Measurements from ENCODE around the gene TSHZ3.

Gene TSHZ3

GRCh38 chr19:31354799-31355664 is 5.8 kb upstream of the TSHZ3 start:
- DNase-seq: peak; percentile 61

- no peak for DNase-seq
Observed at GRCh38 chr19:31354316-31354715, 5.1 kb upstream of the TSHZ3 start.

DNA sequence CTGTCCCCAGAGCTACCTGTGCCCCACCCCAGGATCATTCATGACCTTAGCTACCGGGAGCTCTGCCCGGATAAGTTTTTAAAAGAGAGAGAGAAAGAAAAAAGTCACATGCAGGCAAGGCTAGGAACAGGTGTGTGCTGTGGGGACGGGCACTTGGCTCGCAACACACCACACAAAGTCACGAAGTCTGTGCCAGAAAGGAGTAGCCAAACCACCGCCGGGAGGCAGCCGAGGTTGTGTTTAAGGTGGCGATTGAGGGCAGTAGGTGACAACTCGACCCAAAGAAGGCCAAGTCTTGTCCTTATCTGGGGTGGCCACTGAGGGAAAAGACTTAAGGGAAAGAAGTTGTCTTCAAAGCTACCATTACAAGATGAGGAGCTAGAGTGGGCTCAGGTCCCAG is 4.6 kb upstream of the TSHZ3 start:
- peak; percentile 40 for DNase-seq

DNA sequence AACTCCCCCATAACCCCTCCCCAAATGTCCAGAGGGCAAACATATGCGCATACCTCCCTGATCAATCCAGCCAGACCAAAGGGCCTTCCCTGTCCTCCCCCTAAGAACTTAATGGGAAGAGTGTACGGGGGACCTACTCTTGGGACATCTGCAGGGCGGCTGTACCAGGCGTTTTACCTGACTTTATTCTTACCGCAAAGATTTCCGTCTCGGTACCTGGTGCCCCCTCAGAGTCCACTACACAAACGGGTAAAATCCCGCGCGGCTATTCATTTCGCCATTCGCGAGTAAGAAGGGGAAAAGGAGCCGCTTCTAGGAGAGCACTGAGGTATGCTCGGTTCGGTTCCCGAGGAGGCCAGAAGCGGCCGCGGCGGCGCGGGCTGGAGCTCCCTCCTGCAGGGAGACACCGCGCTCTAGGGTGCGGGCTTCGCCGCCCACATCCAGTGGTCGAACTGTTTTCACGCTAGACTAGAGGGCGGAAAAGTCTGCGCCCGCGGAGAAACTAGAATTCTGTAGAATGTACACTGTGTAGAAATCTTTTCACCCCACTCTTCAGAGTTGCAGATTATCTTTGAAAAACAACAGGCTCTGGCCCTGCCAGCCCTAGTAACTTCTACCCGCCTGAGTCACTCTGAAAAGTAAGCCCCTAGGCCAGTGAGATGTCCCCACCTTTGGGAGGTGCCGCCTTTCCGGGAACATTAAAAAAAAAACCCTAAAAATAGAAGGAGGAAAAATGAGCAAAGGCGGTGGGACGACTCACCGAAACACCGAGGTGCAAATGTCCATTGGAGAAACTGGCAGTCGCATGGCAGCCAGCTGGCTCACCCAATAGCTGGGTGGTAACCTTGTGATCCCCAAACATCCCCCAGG is 3.8 kb upstream of the TSHZ3 start:
- DNase-seq: peak; percentile 54

- no peak for DNase-seq
Observed at GRCh38 chr19:31352296-31352781, 3.1 kb upstream of the TSHZ3 start.

DNA sequence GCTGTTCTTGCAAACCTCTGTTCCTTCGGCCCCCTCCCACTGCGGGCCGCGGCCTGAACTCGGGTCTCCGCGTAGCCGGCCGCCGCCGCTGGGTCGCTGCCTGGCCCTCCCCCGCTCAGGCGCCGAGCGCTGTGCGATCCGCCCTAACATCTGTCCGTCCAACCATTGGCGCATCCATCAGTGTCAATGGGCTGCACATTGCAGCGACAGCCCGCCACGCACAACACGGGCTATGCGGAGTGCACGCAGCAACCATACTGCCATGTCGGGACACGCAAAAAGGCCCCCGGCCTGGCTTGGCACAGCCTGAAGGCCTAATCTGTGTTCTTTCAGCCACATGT is 2.6 kb upstream of the TSHZ3 start:
- no peak for DNase-seq

- DNase-seq: peak; percentile 81
Observed at GRCh38 chr19:31351056-31351854, 2.0 kb upstream of the TSHZ3 start.

DNA sequence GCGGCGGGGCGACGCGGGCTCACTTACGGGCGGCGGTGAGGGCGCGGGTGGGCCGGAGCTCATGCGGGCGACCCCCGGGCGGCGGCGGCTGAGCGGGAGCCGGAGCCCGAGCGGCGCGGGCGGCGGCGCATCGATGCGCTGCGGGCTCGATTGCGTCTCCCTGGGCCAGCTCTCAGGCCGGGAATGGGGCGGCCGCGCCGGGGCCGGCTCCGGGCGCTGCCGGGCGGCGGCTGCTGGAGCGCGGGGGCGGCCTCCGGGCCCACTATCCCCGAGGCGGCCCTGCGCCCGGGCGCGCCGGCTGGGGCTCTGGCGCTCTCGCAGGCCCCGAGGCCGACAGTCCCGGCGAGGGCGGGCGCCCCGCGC is 1.4 kb upstream of the TSHZ3 start:
- peak; percentile 44 for DNase-seq

GRCh38 chr19:31350033-31350692 is 927 bp upstream of the TSHZ3 start:
- peak; percentile 21 for DNase-seq

- peak; percentile 82 for DNase-seq
Observed at GRCh38 chr19:31348481-31349159, 616 bp downstream of the TSHZ3 start.

- peak; percentile 43 for DNase-seq
Observed at GRCh38 chr19:31347828-31348392, 1.3 kb downstream of the TSHZ3 start.

- peak; percentile 21 for DNase-seq
Observed at GRCh38 chr19:31347354-31347753, 1.9 kb downstream of the TSHZ3 start.

DNA sequence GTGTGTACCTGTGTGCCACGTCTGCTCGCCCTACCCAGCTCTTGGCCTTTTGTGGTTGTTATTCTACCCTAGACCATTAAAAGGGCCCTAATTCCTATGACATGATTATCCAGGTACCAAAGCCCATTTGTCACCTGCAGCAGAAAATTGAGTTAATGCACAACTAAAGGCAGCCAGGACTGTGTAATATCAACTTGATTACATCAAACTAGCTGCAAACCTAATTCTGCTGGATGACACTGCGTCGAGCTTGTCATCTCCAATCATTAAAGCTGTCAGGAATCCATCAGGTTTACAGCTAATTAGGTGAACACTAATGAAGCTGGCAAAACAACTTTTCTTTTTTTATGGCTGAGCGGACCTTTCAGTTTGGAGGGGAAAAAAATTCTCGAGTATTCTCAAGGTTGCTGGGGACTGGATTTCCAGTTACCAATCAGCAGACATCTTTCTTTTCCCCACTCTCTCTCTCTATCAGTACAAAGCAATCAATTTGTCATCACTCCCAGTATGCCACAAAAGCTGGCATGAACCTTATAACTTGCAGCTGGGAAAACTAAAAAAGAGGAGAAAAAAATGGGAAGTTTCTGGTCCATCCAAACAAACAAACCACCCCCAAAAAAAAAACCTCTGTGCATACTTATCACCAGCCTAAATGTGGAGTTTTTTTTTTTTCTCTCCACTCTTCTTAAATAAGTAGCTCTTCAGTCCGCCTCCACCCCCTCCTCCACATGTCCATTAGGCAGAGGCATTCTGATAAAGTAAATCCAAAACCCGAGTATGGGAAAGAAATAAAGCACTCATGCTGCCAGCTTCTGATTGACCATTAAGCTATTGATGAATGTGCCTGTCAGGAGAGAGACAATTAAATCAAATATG is 2.8 kb downstream of the TSHZ3 start:
- DNase-seq: peak; percentile 53

DNA sequence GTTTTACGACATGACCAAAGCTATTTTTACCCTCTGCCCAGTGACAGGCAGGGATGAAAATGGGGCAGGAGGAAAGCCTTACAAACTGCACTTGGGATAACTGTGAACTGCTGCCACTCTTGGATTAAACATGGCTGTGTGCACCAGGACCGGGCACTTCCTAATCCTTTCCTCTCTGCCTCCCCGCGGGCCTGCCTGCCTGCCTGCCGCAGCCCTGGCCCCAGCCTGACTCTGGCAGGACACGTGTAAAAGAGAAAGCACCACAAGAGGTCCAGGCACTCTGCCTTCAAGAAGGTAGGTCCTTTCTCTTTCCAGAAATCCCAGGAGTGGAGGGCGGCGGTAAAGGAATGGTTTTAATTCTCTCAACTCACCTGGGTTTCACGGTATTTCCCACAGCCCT is 4.8 kb downstream of the TSHZ3 start:
- DNase-seq: peak; percentile 43

DNA sequence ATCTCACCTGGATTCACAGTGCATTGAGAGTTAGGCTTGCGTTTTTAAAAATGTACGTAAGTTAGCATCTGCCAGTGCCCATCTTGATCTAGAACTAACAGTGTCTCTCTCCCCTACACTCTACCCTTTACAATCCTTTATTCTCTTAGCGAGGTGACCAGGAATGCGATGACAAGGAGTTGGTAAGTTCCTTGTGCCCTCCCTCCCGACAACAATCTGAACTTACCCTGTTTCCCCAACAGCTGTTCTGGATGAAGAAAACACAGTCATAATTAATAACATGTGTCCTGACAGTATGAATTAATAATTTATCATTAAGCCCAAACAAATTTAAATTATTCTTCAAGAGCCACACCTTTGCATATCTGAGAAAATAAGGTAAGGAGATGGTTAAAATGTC is 6.3 kb downstream of the TSHZ3 start:
- DNase-seq: no peak

DNA sequence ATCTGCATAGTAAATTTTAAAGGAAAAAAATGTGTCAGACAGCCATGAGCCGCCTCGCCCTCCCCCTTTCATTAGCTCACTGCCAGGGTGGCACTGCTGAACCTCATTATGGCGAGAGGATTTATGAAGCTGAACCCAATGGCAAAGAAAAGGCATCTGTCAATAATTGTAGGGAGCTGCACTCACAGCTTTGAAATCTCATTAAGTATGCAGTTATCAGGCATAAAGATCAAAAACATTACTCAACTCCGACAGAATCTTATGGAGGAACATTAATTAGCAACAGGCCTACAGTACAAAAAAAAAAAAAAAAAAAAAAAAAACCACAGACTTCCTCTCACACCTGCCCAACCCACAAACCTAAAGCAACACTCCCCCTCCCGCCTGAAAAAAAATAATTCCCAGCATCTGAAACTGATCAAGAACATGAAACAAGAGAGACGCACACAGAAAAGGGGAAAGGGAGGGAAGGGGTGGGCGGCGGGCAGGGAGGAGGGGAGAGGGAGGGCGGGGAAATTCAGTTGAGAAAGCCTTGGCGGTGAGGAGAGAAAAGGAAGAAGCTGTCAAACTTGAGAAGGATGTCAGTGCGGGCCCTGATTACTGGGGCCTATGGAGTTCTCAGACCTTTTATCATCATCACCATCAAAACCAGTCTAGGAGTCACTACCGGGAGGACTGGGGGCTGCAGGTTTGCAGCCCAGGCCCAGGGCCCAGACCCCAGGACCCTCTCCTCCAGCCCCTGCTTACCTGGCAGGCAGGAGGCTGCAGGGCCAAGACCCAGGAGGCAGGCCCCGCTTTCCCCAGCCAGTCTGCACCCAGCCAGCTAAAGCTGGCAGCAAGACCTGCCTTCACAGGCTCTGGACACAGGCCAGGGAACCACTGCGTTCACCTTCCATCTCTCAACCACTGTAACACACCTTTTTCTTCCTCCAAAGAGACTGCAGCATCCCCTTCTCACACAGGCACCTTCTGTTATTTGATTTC is 8.9 kb downstream of the TSHZ3 start:
- DNase-seq: peak; percentile 41

GRCh38 chr19:31339411-31339810 is 9.8 kb downstream of the TSHZ3 start:
- DNase-seq: no peak

- DNase-seq: peak; percentile 81
Observed at GRCh38 chr19:31338069-31338776, 11.0 kb downstream of the TSHZ3 start.

Data from retina (tissue), 1 donor.